Endothelial cell of hepatic sinusoid (primary cell): ENCODE data around the gene CEP120.

Source experiments
- in situ Hi-C: cut with HindIII; loops from 2 replicates; pipeline ENCODE4 v1.10.0; 2017; ENCODE audit warnings: low sequenced_read_pairs

CEP120 gene

GRCh38 chr5:123304777-123305316 lies 118.4 kb downstream of the CEP120 start:
- in situ Hi-C loops, result no loop called here

GRCh38 chr5:123303802-123304201 lies 119.4 kb downstream of the CEP120 start:
- in situ Hi-C loops, result no loop called here

GRCh38 chr5:123300266-123300665 lies 122.9 kb downstream of the CEP120 start:
- in situ Hi-C loops, result no loop called here

GRCh38 chr5:123299136-123299535 lies 124.1 kb downstream of the CEP120 start:
- in situ Hi-C loops, result no loop called here

- in situ Hi-C loops, result no loop called here
Observed at GRCh38 chr5:123298335-123299030, 124.7 kb downstream of the CEP120 start.

GRCh38 chr5:123297866-123298265 lies 125.3 kb downstream of the CEP120 start:
- in situ Hi-C loops, result no loop called here

- in situ Hi-C loops, result no loop called here
Observed at GRCh38 chr5:123297198-123297831, 125.9 kb downstream of the CEP120 start.
